ENCODE data around the gene HSD17B14. TPM values are rescaled to one million over a fixed set of nuclear protein-coding genes. Genes with fewer than 3 reads are reported as not detected.

HSD17B14 gene
- total and polyA plus RNA-seq, 9 of the 15 experiments (the other 6 are each of a cell fraction or from before 2014, with no cell fraction given), result 0.16 TPM; not detected in 8

- TF ChIP-seq FOXM1 (IDR thresholded peaks at IDR 0.05; ENCODE audit: low read depth) (peak; percentile 96), FOXM1 (CRISPR knock-in tag; IDR thresholded peaks at IDR 0.05; ENCODE audit: low read depth) (peak; percentile 41; the same call in 1 of the 2 replicates), TEAD4 (IDR thresholded peaks at IDR 0.05; ENCODE audit: low read length) (peak; percentile 99), TEAD4 (CRISPR knock-in tag; IDR thresholded peaks at IDR 0.05; ENCODE audit: borderline replicate concordance) (no peak), ZNF76 (CRISPR knock-in tag; IDR thresholded peaks at IDR 0.05; ENCODE audit: borderline replicate concordance) (0 out of 2 replicates have a peak, but pooled peaks have one; percentile 29), BACH1 (tag; IDR thresholded peaks at IDR 0.05) (0 out of 2 replicates have a peak, but pooled peaks have one; percentile 29), ZSCAN29 (IDR thresholded peaks at IDR 0.05) (no peak), MAX (CRISPR knock-in tag; IDR thresholded peaks at IDR 0.05) (peak; percentile 90), ZNF444 (CRISPR knock-in tag; IDR thresholded peaks at IDR 0.05) (no peak), FOXK2 (conservative IDR thresholded peaks at IDR 0.05 in 1 of 2, IDR thresholded peaks at IDR 0.05 in 1 of 2; ENCODE audit: low read depth in 2 of 2) (peak; percentile 41 to 84; a peak in 3 of 4 replicates), SAP30 (IDR thresholded peaks at IDR 0.05; ENCODE audit: borderline replicate concordance, insufficient read depth, low read depth, low read length, poor library complexity, severe bottlenecking) (peak; percentile 15), ZBTB33 (CRISPR knock-in tag; IDR thresholded peaks at IDR 0.05) (no peak), HNRNPLL (IDR thresholded peaks at IDR 0.05; ENCODE audit: low read depth, low read length, poor library complexity, severe bottlenecking) (no peak), CCAR2 (IDR thresholded peaks at IDR 0.05; ENCODE audit: low read depth, low read length) (no peak), ZNF551 (CRISPR knock-in tag; IDR thresholded peaks at IDR 0.05) (no peak), ARID3B (CRISPR knock-in tag; IDR thresholded peaks at IDR 0.05; ENCODE audit: borderline replicate concordance) (no peak), RBM25 (IDR thresholded peaks at IDR 0.05; ENCODE audit: low read depth, low read length, severe bottlenecking) (no peak), VEZF1 (CRISPR knock-in tag; IDR thresholded peaks at IDR 0.05) (peak; percentile 83), HMGN3 (IDR thresholded peaks at IDR 0.05; ENCODE audit: borderline replicate concordance, extremely low read depth, insufficient read length, low read depth, low read length) (no peak)
These were observed 37.4 kb upstream of the HSD17B14 start (continued) for GRCh38 chr19:48873476-48874302.

Measured in K562 (cell line).